ENCODE data around the gene CATSPER1.

Gene CATSPER1

GRCh38 chr11:65977621-65978390 is 48.5 kb downstream of the CATSPER1 start:
- no peak for TF ChIP-seq CTCF (IDR thresholded peaks at IDR 0.05; ENCODE audit: low read depth, low read length, missing control alignments)
- no peak overlapping the region for H3K4me3 ChIP-seq (ENCODE audit: low read depth, low read length)
- DNase-seq (ENCODE audit: low read depth): no peak

DNA sequence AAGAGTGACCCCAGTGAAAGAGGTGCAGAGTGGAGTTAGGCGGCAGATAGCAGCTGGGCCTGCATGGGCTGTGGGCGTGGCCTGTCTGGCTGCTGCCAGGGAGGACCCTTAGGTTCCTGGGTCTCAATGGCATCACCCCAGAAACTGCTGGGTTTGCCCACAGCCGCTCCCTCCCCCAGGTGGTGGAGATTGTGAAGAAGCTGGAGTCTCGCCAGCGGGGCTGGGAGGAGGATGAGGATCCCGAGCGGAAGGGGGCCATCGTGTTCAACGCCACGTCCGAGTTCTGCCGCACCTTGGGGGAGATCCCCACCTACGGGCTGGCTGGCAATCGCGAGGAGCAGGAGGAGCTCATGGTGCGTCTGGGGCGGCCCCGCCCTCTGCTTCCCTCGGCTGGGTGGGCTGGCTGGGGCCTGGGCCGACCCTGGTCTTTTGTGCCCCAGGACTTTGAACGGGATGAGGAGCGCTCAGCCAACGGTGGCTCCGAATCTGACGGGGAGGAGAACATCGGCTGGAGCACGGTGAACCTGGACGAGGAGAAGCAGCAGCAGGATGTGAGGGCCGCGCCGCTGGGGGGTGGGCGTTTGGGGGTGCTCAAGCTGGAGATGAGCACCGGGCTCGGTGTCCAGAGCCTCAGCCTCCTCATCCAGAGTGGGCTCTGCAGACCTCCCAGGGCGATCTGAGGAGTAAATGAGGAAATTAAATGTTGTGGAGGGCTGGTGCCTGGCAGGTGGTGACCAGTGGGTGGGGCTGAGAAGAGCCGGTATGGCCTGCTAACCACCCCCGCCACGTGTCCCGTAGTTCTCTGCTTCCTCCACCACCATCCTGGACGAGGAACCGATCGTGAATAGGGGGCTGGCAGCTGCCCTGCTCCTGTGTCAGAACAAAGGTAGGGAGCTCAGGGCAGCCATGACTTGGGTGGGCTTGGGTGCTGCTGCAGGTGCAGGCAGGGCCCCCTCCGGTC is 49.8 kb downstream of the CATSPER1 start:
- DNase-seq (ENCODE audit: low read depth): no peak
- no peak overlapping the region for H3K4me3 ChIP-seq (ENCODE audit: low read depth, low read length)
- no peak for TF ChIP-seq CTCF (IDR thresholded peaks at IDR 0.05; ENCODE audit: low read depth, low read length, missing control alignments)

- DNase-seq (ENCODE audit: low read depth): no peak
- H3K4me3 ChIP-seq (ENCODE audit: low read depth, low read length): no peak overlapping the region
- TF ChIP-seq CTCF (IDR thresholded peaks at IDR 0.05; ENCODE audit: low read depth, low read length, missing control alignments): no peak
These were observed 50.5 kb downstream of the CATSPER1 start for GRCh38 chr11:65975771-65976170.

GRCh38 chr11:65973439-65974110 is 52.7 kb downstream of the CATSPER1 start:
- no peak for DNase-seq (ENCODE audit: low read depth)
- no peak for TF ChIP-seq CTCF (IDR thresholded peaks at IDR 0.05; ENCODE audit: low read depth, low read length, missing control alignments)

GRCh38 chr11:65972116-65972515 is 54.2 kb downstream of the CATSPER1 start:
- DNase-seq (ENCODE audit: low read depth): no peak
- no peak for TF ChIP-seq CTCF (IDR thresholded peaks at IDR 0.05; ENCODE audit: low read depth, low read length, missing control alignments)
- H3K4me3 ChIP-seq (ENCODE audit: low read depth, low read length): no peak overlapping the region

More at GRCh38 chr11:65973439-65974110, 52.7 kb downstream of the CATSPER1 start:
- H3K4me3 ChIP-seq (ENCODE audit: low read depth, low read length): no peak overlapping the region

- no peak for TF ChIP-seq CTCF (IDR thresholded peaks at IDR 0.05; ENCODE audit: low read depth, low read length, missing control alignments)
- H3K4me3 ChIP-seq (ENCODE audit: low read depth, low read length): no peak overlapping the region
- DNase-seq (ENCODE audit: low read depth): no peak
These were observed 57.4 kb downstream of the CATSPER1 start for GRCh38 chr11:65968600-65969482.
